Measurements from ENCODE around the gene LARP7.

GRCh38 chr4:112673076-112673475 is 36.1 kb downstream of the LARP7 start:
- TF ChIP-seq, protein P1, sequence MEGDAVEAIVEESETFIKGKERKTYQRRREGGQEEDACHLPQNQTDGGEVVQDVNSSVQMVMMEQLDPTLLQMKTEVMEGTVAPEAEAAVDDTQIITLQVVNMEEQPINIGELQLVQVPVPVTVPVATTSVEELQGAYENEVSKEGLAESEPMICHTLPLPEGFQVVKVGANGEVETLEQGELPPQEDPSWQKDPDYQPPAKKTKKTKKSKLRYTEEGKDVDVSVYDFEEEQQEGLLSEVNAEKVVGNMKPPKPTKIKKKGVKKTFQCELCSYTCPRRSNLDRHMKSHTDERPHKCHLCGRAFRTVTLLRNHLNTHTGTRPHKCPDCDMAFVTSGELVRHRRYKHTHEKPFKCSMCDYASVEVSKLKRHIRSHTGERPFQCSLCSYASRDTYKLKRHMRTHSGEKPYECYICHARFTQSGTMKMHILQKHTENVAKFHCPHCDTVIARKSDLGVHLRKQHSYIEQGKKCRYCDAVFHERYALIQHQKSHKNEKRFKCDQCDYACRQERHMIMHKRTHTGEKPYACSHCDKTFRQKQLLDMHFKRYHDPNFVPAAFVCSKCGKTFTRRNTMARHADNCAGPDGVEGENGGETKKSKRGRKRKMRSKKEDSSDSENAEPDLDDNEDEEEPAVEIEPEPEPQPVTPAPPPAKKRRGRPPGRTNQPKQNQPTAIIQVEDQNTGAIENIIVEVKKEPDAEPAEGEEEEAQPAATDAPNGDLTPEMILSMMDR (IDR thresholded peaks at IDR 0.05), result no peak
- TF ChIP-seq ZFX (IDR thresholded peaks at IDR 0.05; ENCODE audit: borderline replicate concordance), result no peak
